HepG2 (cell line): ENCODE data around the gene CKAP5. TPM values are rescaled to one million over a fixed set of nuclear protein-coding genes. Genes with fewer than 3 reads are reported as not detected.

ENCODE experiments used
- ATAC-seq: fragments of 200-7000 bp; cut with Tn5 transposase; 3 replicates; pipeline ENCODE4 v1.9.1; 2020; ENCODE audit warnings: mild to moderate bottlenecking, moderate library complexity
- BruUV-seq: library from RNA; stranded (reverse); fragments of 400-500 nt; replicated peaks from 2 replicates; lab custom pipeline; 2021; lab: Mats Ljungman, UMichigan
- CTCF ChIA-PET: fragments of 300-600 bp; formaldehyde crosslinking; extraction: SDS; loops from one replicate; lab custom pipeline; 2021; ENCODE audit warnings: low total read pairs, inconsistent platforms, low intra/inter-chr PET ratio; lab: Yijun Ruan, JAX
- POLR2A ChIA-PET: fragments of 350-600 bp; sonication (Branson Sonifier 250); formaldehyde crosslinking; loops from one replicate; lab custom pipeline; 2020; ENCODE audit warnings: antibody characterized with exemption, inconsistent platforms; lab: Yijun Ruan, JAX
- DNase-seq: peaks from one replicate; pipeline ENCODE4 v3.0.0-alpha.2; 2015; ENCODE audit warnings: low spot score
- FAIRE-seq: peaks from 3 replicates; lab custom pipeline; 2011; peaks lifted over from hg19 to GRCh38; lab: Jason Lieb, UNC
- H2AFZ ChIP-seq: one replicate; pipeline ENCODE4 v1.6.1; 2011; ENCODE audit warnings: low read length, inconsistent platforms
- H3K27ac ChIP-seq: fragments of 300-600 bp; 3 replicates; pipeline ENCODE4 v1.8.0; 2011; ENCODE audit warnings: mixed run types, mild to moderate bottlenecking, mixed read lengths, low read length, inconsistent platforms; ENCODE audit not compliant: insufficient read depth; ENCODE audit errors: extremely low read length
- H3K27me3 ChIP-seq, 2 experiments: fragments of 200-600 bp in 1 of 2; 2 replicates in 1 of 2; 3 replicates in 1 of 2; pipeline versions ENCODE4 v1.6.0 to v1.8.0; 2011; ENCODE audit warnings: low read length in 2 of 2, mild to moderate bottlenecking in 2 of 2, moderate library complexity in 2 of 2, inconsistent platforms in 1 of 2; ENCODE audit not compliant: insufficient read depth in 2 of 2, control insufficient read depth in 1 of 2
- H3K36me3 ChIP-seq, 2 experiments: fragments of 200-600 bp in 1 of 2; replicated peaks in 1 of 2; 2 replicates in 1 of 2; 3 replicates in 1 of 2; pipeline versions ENCODE4 v1.5.1 to v1.8.0; 2011; ENCODE audit warnings: low read length in 2 of 2, inconsistent platforms in 1 of 2; ENCODE audit not compliant: insufficient read depth in 2 of 2, control insufficient read depth in 1 of 2
- H3K4me1 ChIP-seq: 2 replicates; pipeline ENCODE4 v1.5.1; 2012; ENCODE audit warnings: low read length, inconsistent platforms; ENCODE audit not compliant: insufficient read depth
- H3K4me2 ChIP-seq: 2 replicates; pipeline ENCODE4 v1.6.0; 2011; ENCODE audit warnings: low read depth, low read length, inconsistent platforms
- H3K4me3 ChIP-seq, 3 experiments: fragments of 200-600 bp in 1 of 3; sonication (generic), shearing (Covaris generic) in 1 of 3; replicated peaks in 1 of 3; 2 replicates each; pipeline ENCODE4 v1.5.1; 2011 to 2016; ENCODE audit warnings: low read length in 3 of 3, inconsistent platforms in 2 of 3, low read depth in 2 of 3, mild to moderate bottlenecking in 2 of 3, control low read depth in 1 of 3, mixed read lengths in 1 of 3; ENCODE audit not compliant: insufficient read depth in 1 of 3
- H3K79me2 ChIP-seq: one replicate; pipeline ENCODE4 v1.6.1; 2011; ENCODE audit warnings: low read length, inconsistent platforms; ENCODE audit not compliant: insufficient read depth
- H3K9ac ChIP-seq: 2 replicates; pipeline ENCODE4 v1.6.0; 2011; ENCODE audit warnings: mild to moderate bottlenecking, low read depth, low read length, inconsistent platforms; ENCODE audit not compliant: insufficient read depth
- H3K9me3 ChIP-seq: 2 replicates; pipeline ENCODE4 v1.5.1; 2012; ENCODE audit warnings: mild to moderate bottlenecking, low read length
- H4K20me1 ChIP-seq: 2 replicates; pipeline ENCODE4 v1.6.0; 2011; ENCODE audit warnings: inconsistent platforms, mild to moderate bottlenecking, low read length, moderate library complexity; ENCODE audit not compliant: insufficient read depth
- ARNTL ChIP-seq: sonication (generic); formaldehyde crosslinking; IDR thresholded peaks from 2 replicates; pipeline ENCODE4 v1.4.0; 2020; ENCODE audit warnings: mild to moderate bottlenecking, missing genetic modification reagents
- CCDC6 ChIP-seq: sonication (generic); formaldehyde crosslinking; IDR thresholded peaks from 2 replicates; pipeline ENCODE4 v1.8.1; 2022; ENCODE audit warnings: mild to moderate bottlenecking, missing genetic modification reagents, moderate library complexity
- CTCF ChIP-seq: sonication (generic); formaldehyde crosslinking; IDR thresholded peaks from 2 replicates; pipeline ENCODE4 v1.5.0; 2020; ENCODE audit warnings: mild to moderate bottlenecking, missing genetic modification reagents, moderate library complexity
- FOXP4 ChIP-seq: sonication (generic); formaldehyde crosslinking; IDR thresholded peaks from 2 replicates; pipeline ENCODE4 v1.4.0; 2020; ENCODE audit warnings: missing genetic modification reagents
- KLF11 ChIP-seq: IDR thresholded peaks from 2 replicates; pipeline ENCODE4 v1.6.1; 2016; ENCODE audit warnings: missing compliant biosample characterization
- LRRFIP1 ChIP-seq: sonication (generic); formaldehyde crosslinking; conservative IDR thresholded peaks from 2 replicates; pipeline ENCODE4 v1.4.0; 2020; ENCODE audit warnings: missing genetic modification reagents
- MAFG ChIP-seq: sonication (generic); formaldehyde crosslinking; IDR thresholded peaks from 2 replicates; pipeline ENCODE4 v1.5.1; 2020; ENCODE audit warnings: mild to moderate bottlenecking, missing genetic modification reagents
- PBX3 ChIP-seq: sonication (generic); formaldehyde crosslinking; IDR thresholded peaks from 2 replicates; pipeline ENCODE4 v1.8.1; 2023; ENCODE audit warnings: missing genetic modification reagents, inconsistent platforms, borderline replicate concordance
- TRIM24 ChIP-seq: sonication (generic); formaldehyde crosslinking; IDR thresholded peaks from 2 replicates; pipeline ENCODE4 v1.8.0; 2022; ENCODE audit warnings: mild to moderate bottlenecking, missing genetic modification reagents
- ZBTB49 ChIP-seq: sonication (generic); formaldehyde crosslinking; IDR thresholded peaks from 2 replicates; pipeline ENCODE4 v1.4.0; 2020; ENCODE audit warnings: missing genetic modification reagents, borderline replicate concordance
- ZFP36L2 ChIP-seq: sonication (generic); formaldehyde crosslinking; IDR thresholded peaks from 2 replicates; pipeline ENCODE4 v1.4.0; 2020; ENCODE audit warnings: missing genetic modification reagents
- ZIK1 ChIP-seq: sonication (generic); formaldehyde crosslinking; IDR thresholded peaks from 2 replicates; pipeline ENCODE4 v1.5.0; 2020; ENCODE audit warnings: mild to moderate bottlenecking, low read depth, missing genetic modification reagents, borderline replicate concordance
- ZNF224 ChIP-seq: sonication (generic); formaldehyde crosslinking; IDR thresholded peaks from 2 replicates; pipeline ENCODE4 v1.5.0; 2020; ENCODE audit warnings: mild to moderate bottlenecking, missing genetic modification reagents
- ZNF225 ChIP-seq: sonication (generic); formaldehyde crosslinking; IDR thresholded peaks from 2 replicates; pipeline ENCODE4 v1.4.0; 2020; ENCODE audit warnings: mild to moderate bottlenecking, missing genetic modification reagents
- ZNF253 ChIP-seq: sonication (generic); formaldehyde crosslinking; IDR thresholded peaks from 2 replicates; pipeline ENCODE4 v1.8.0; 2022; ENCODE audit warnings: mild to moderate bottlenecking, missing genetic modification reagents, borderline replicate concordance
- in situ Hi-C: cut with HindIII; loops from 2 replicates; pipeline ENCODE4 v1.10.0; 2017; ENCODE audit warnings: low pct_unique_long_range_greater_than_20kb; ENCODE audit not compliant: extremely low pct_ligation_motif_present
- intact Hi-C: fragments of 100-400 bp; cut with micrococcal nuclease; formaldehyde crosslinking; loops from one replicate; pipeline ENCODE4 v1.10.0; 2022; ENCODE audit not compliant: unreplicated experiment
- polyA plus RNA-seq, 8 experiments: library from polyadenylated mRNA; depleted of rRNA in 3 of 8; stranded (reverse) in 7 of 8; unstranded in 1 of 8; fragments of >200 nt; fragmentation: Illumina TruSeq in 4 of 8; extraction: Trizol in 4 of 8; gene quantifications; 2 replicates each; pipeline versions ENCODE4 v1.2.1 to v1.2.3, GENCODE V29; 2011 to 2016; ENCODE audit warnings: low read depth in 4 of 8, missing spikeins in 1 of 8, mixed read lengths in 1 of 8; ENCODE audit not compliant: insufficient read depth in 1 of 8
- total RNA-seq, 5 experiments: library from RNA; depleted of rRNA; stranded (reverse); fragments of >200 nt; fragmentation: Illumina TruSeq; extraction: Trizol; gene quantifications; 2 replicates each; pipeline ENCODE4 v1.2.3, GENCODE V29; 2016; ENCODE audit warnings: low read depth in 1 of 5

The CKAP5 gene
- total and polyA plus RNA-seq, 2 of the 13 experiments (the other 11 are each of a cell fraction or from before 2014, with no cell fraction given), result 79.2 to 103 TPM

DNA sequence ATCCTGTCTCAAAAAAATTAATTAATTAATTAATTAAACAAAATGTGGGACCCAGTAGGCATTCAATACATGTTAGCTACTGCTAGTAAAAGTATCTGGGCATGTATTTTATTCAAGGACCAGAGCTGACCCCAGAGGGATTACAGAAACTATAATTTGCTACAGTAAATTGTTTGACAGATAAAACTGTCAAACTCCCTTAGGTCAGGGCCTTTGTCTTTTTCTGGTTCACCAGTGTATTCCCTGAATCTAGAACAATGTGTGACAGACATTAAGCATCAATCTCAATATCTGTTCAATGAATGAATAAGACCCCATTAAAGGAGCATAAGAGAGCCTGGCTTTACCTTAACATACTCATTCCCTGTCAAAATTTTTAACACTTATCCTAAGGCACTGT is 6.0 kb downstream of the CKAP5 start:
- intact Hi-C loops, result no loop called here
- peaks cover 27% of the 10 kb centered on the region for H3K4me1 ChIP-seq
- H3K4me2 ChIP-seq, result no peak overlapping the region
- no peak overlapping the region for H2AFZ ChIP-seq
- DNase-seq (no peak), FAIRE-seq (no peak), ATAC-seq (no peak)
- no peaks in the 10 kb centered on the region; the same call in 1 of the 2 replicates for H4K20me1 ChIP-seq
- in situ Hi-C loops, result no loop called here
- peaks cover 0 to 18% of the 10 kb centered on the region in 2 experiments; a peak in 2 of 5 replicates for H3K36me3 ChIP-seq
- H3K4me3 ChIP-seq, result no peak overlapping the region
- ChIA-PET POLR2A (no interaction called here), CTCF (no interaction called here)
- H3K9ac ChIP-seq, result no peak overlapping the region
- no TSS peak for BruUV-seq
- no peaks in the 10 kb centered on the region for H3K27me3 ChIP-seq
- peaks cover 98% of the 10 kb centered on the region for H3K79me2 ChIP-seq
- H3K27ac ChIP-seq, result no peak overlapping the region
- H3K9me3 ChIP-seq, result no peaks in the 10 kb centered on the region
- TF ChIP-seq MAFG (no peak), LRRFIP1 (no peak), ZNF253 (CRISPR knock-in tag) (no peak), ZNF224 (CRISPR knock-in tag) (no peak), ZFP36L2 (CRISPR knock-in tag) (no peak), ZNF225 (CRISPR knock-in tag) (no peak), KLF11 (CRISPR knock-in tag) (no peak), CCDC6 (no peak), FOXP4 (CRISPR knock-in tag) (no peak), PBX3 (CRISPR knock-in tag) (no peak), ARNTL (CRISPR knock-in tag) (no peak), ZBTB49 (CRISPR knock-in tag) (no peak), CTCF (CRISPR knock-in tag) (no peak), ZIK1 (CRISPR knock-in tag) (no peak), TRIM24 (no peak)
